Measurements from ENCODE around the gene STX11. TPM values are rescaled to one million over a fixed set of nuclear protein-coding genes. Genes with fewer than 3 reads are reported as not detected.

STX11 gene
- polyA plus RNA-seq (2011; rRNA removed) (0.16 and 0.17 TPM in 2 replicates), polyA minus RNA-seq (2011; rRNA and poly(A)+ RNA removed) (0.18 TPM in 1 of 2 replicates, not detected in the other)

GRCh38 chr6:144149894-144150709, at the start of gene STX11:
STX11 (plus strand) TSS chr6:144150517; CDS start chr6:144186628, 36,111 bp downstream.
- no peak for TF ChIP-seq CTCF (IDR thresholded peaks at IDR 0.05; ENCODE audit: low read depth, low read length)
- POLR2A ChIA-PET: interaction anchor here (0.6 kb wide), 1 partner anchor 24 kb away, joined by 4 read pairs; no protein-coding TSS in a partner anchor
- Histone ChIP-seq H3K27me3 (ENCODE audit: control insufficient read depth, insufficient read depth, low read length) (peaks cover 12% of the 10 kb centered on the region), H3K27ac (ENCODE audit: low read depth, low read length) (no peak within 1 kb of the TSS), H3K9me3 (ENCODE audit: control insufficient read depth, insufficient read depth, low read length) (no peaks in the 10 kb centered on the region), H3K4me3 (ENCODE audit: low read depth, low read length) (peak within 1 kb of the TSS; percentile 72)
- CTCF ChIA-PET: no interaction called here
- no peak for DNase-seq (ENCODE audit: low read depth, low spot score)

GRCh38 chr6:144103026-144103563, 47.2 kb upstream of the STX11 start:
- POLR2A ChIA-PET: no interaction called here
- CTCF ChIA-PET: interaction anchor here (0.6 to 1.1 kb wide), 4 partner anchors 20 to 1584 kb away, joined by 3 to 5 read pairs (median 3); no protein-coding TSS in a partner anchor

GRCh38 chr6:144104488-144104887, 45.8 kb upstream of the STX11 start:
- ChIA-PET CTCF (interaction anchor here (0.8 to 1.6 kb wide), 9 partner anchors 10 to 465 kb away, joined by 3 to 15 read pairs (median 3); no protein-coding TSS in a partner anchor), POLR2A (no interaction called here)
- Histone ChIP-seq H3K4me3 (ENCODE audit: low read depth, low read length) (no peak overlapping the region), H3K27ac (ENCODE audit: low read depth, low read length) (no peak overlapping the region), H3K9me3 (ENCODE audit: control insufficient read depth, insufficient read depth, low read length) (no peaks in the 10 kb centered on the region), H3K27me3 (ENCODE audit: control insufficient read depth, insufficient read depth, low read length) (no peaks in the 10 kb centered on the region)
- no peak for DNase-seq (ENCODE audit: low read depth, low spot score)
- no peak for TF ChIP-seq CTCF (IDR thresholded peaks at IDR 0.05; ENCODE audit: low read depth, low read length)

More at GRCh38 chr6:144103026-144103563, 47.2 kb upstream of the STX11 start:
- H3K27ac ChIP-seq (ENCODE audit: low read depth, low read length): no peak overlapping the region
- TF ChIP-seq CTCF (IDR thresholded peaks at IDR 0.05; ENCODE audit: low read depth, low read length): no peak
- H3K27me3 ChIP-seq (ENCODE audit: control insufficient read depth, insufficient read depth, low read length): no peaks in the 10 kb centered on the region
- H3K9me3 ChIP-seq (ENCODE audit: control insufficient read depth, insufficient read depth, low read length): no peaks in the 10 kb centered on the region
- no peak overlapping the region for H3K4me3 ChIP-seq (ENCODE audit: low read depth, low read length)
- DNase-seq (ENCODE audit: low read depth, low spot score): no peak

- H3K9me3 ChIP-seq (ENCODE audit: control insufficient read depth, insufficient read depth, low read length): no peaks in the 10 kb centered on the region
- H3K4me3 ChIP-seq (ENCODE audit: low read depth, low read length): no peak overlapping the region
- H3K27me3 ChIP-seq (ENCODE audit: control insufficient read depth, insufficient read depth, low read length): no peaks in the 10 kb centered on the region
- peak; percentile 73 for TF ChIP-seq CTCF (IDR thresholded peaks at IDR 0.05; ENCODE audit: low read depth, low read length)
- no peak overlapping the region for H3K27ac ChIP-seq (ENCODE audit: low read depth, low read length)
- ChIA-PET POLR2A (no interaction called here), CTCF (interaction anchor here (0.6 to 1.6 kb wide), 17 partner anchors 9 to 480 kb away, joined by 3 to 15 read pairs (median 3); no protein-coding TSS in a partner anchor)
- peak; percentile 29 for DNase-seq (ENCODE audit: low read depth, low spot score)
Measured at GRCh38 chr6:144104898-144105487, 45.3 kb upstream of the STX11 start.
